Progenitor cell of endocrine pancreas (in vitro differentiated cells): ENCODE measurements around the gene FZD1. TPM values are rescaled to one million over a fixed set of nuclear protein-coding genes. Genes with fewer than 3 reads are reported as not detected.

ENCODE experiments used
- DNase-seq: peaks from one replicate; pipeline ENCODE4 v3.0.0; 2021; ENCODE audit warnings: low spot score; ENCODE audit not compliant: unreplicated experiment
- H3K27ac Mint-ChIP-seq: 2 replicates; pipeline ENCODE4 v1.8.0; 2021; ENCODE audit warnings: mild to moderate bottlenecking, moderate library complexity, mixed read lengths
- H3K27me3 Mint-ChIP-seq: 2 replicates; pipeline ENCODE4 v1.8.0; 2021; ENCODE audit warnings: mixed read lengths
- H3K36me3 Mint-ChIP-seq: 2 replicates; pipeline ENCODE4 v1.8.0; 2022; ENCODE audit warnings: mixed read lengths; ENCODE audit not compliant: insufficient read depth
- H3K4me1 Mint-ChIP-seq: 2 replicates; pipeline ENCODE4 v1.8.0; 2021; ENCODE audit warnings: low read depth, mixed read lengths
- H3K4me3 Mint-ChIP-seq: 2 replicates; pipeline ENCODE4 v1.8.0; 2021; ENCODE audit warnings: low read depth, mild to moderate bottlenecking, moderate library complexity, mixed read lengths
- H3K9me3 Mint-ChIP-seq: 2 replicates; pipeline ENCODE4 v1.8.0; 2021; ENCODE audit warnings: low read depth, mixed read lengths
- CTCF ChIP-seq: fragments of 200-600 bp; sonication (generic); IDR thresholded peaks from one replicate; pipeline ENCODE4 v1.5.0; 2021; ENCODE audit warnings: antibody characterized with exemption, mild to moderate bottlenecking; ENCODE audit not compliant: unreplicated experiment
- total RNA-seq: library from RNA; stranded (reverse); gene quantifications from 2 replicates; pipeline ENCODE4 v1.2.1, GENCODE V29; 2021

FZD1 gene
- total RNA-seq, 1 donor from 2014 or later: 12.0 TPM

GRCh38 chr7:91276909-91277308, 12.7 kb downstream of the FZD1 start:
- Mint-ChIP-seq H3K36me3 (no peaks in the 10 kb centered on the region), H3K4me1 (no peaks in the 10 kb centered on the region), H3K27me3 (peaks cover 3% of the 10 kb centered on the region), H3K9me3 (peaks cover under 1% of the 10 kb centered on the region), H3K27ac (no peak overlapping the region), H3K4me3 (no peak overlapping the region)
- DNase-seq: no peak
- no peak for TF ChIP-seq CTCF

- no peak for TF ChIP-seq CTCF
- Mint-ChIP-seq H3K27ac (no peak overlapping the region), H3K36me3 (no peaks in the 10 kb centered on the region), H3K4me3 (no peak overlapping the region), H3K27me3 (peaks cover 3% of the 10 kb centered on the region), H3K4me1 (no peaks in the 10 kb centered on the region), H3K9me3 (peaks cover 3% of the 10 kb centered on the region)
- DNase-seq: no peak
These were observed 16.0 kb downstream of the FZD1 start for GRCh38 chr7:91280185-91280584.

GRCh38 chr7:91280604-91281003, 16.4 kb downstream of the FZD1 start:
- H3K9me3 Mint-ChIP-seq: peaks cover 3% of the 10 kb centered on the region
- H3K36me3 Mint-ChIP-seq: no peaks in the 10 kb centered on the region

GRCh38 chr7:91285696-91286355, 21.6 kb downstream of the FZD1 start:
- H3K27ac Mint-ChIP-seq: no peak overlapping the region
- peaks cover 1% of the 10 kb centered on the region for H3K4me1 Mint-ChIP-seq
- TF ChIP-seq CTCF: no peak
- H3K4me3 Mint-ChIP-seq: no peak overlapping the region
- H3K9me3 Mint-ChIP-seq: peaks cover 3% of the 10 kb centered on the region
- no peaks in the 10 kb centered on the region for H3K36me3 Mint-ChIP-seq
- no peak for DNase-seq
- H3K27me3 Mint-ChIP-seq: no peaks in the 10 kb centered on the region

More at GRCh38 chr7:91280604-91281003, 16.4 kb downstream of the FZD1 start:
- TF ChIP-seq CTCF: no peak
- H3K27me3 Mint-ChIP-seq: peaks cover 2% of the 10 kb centered on the region
- H3K27ac Mint-ChIP-seq: no peak overlapping the region
- H3K4me1 Mint-ChIP-seq: no peaks in the 10 kb centered on the region
- DNase-seq: no peak
- H3K4me3 Mint-ChIP-seq: no peak overlapping the region

- H3K27me3 Mint-ChIP-seq: no peaks in the 10 kb centered on the region
- H3K4me1 Mint-ChIP-seq: peaks cover 1% of the 10 kb centered on the region
- no peak overlapping the region for H3K4me3 Mint-ChIP-seq
- no peaks in the 10 kb centered on the region for H3K36me3 Mint-ChIP-seq
- H3K27ac Mint-ChIP-seq: no peak overlapping the region
- peaks cover 3% of the 10 kb centered on the region for H3K9me3 Mint-ChIP-seq
- TF ChIP-seq CTCF: no peak
- DNase-seq: no peak
These were observed 22.2 kb downstream of the FZD1 start for GRCh38 chr7:91286432-91286831.
